Hematopoietic multipotent progenitor cell treated with erythropoietin and hydrocortisone succinate and interleukin-3 and kit ligand, for 4 days (in vitro differentiated cells): ENCODE measurements around the gene CFAP57.

Experiments
- DNase-seq: peaks from one replicate; pipeline ENCODE4 v3.0.0-alpha.2; 2015

The CFAP57 gene

GRCh38 chr1:43302721-43303470 lies 130.8 kb downstream of the CFAP57 start:
- DNase-seq: no peak

GRCh38 chr1:43303471-43304313 lies 131.6 kb downstream of the CFAP57 start:
- no peak for DNase-seq
